Hepatocyte (in vitro differentiated cells): ENCODE data around the gene PACRG. TPM values are rescaled to one million over a fixed set of nuclear protein-coding genes. Genes with fewer than 3 reads are reported as not detected.

ENCODE experiments used
- DNase-seq: peaks from one replicate; pipeline ENCODE4 v3.0.0-alpha.2; 2016; ENCODE audit warnings: low spot score
- H2AFZ ChIP-seq: fragments of 200-600 bp; sonication (generic); 2 replicates; pipeline ENCODE4 v1.6.0; 2016; ENCODE audit warnings: antibody characterized with exemption, mild to moderate bottlenecking
- H3K27ac ChIP-seq: fragments of 200-600 bp; sonication (generic); 2 replicates; pipeline ENCODE4 v1.5.1; 2016; ENCODE audit warnings: mild to moderate bottlenecking
- H3K27me3 ChIP-seq: fragments of 200-600 bp; sonication (generic); 2 replicates; pipeline ENCODE4 v1.6.1; 2016
- H3K36me3 ChIP-seq: fragments of 200-600 bp; sonication (generic); replicated peaks from 2 replicates; pipeline ENCODE4 v1.5.1; 2016; ENCODE audit warnings: low read depth; ENCODE audit not compliant: insufficient read depth
- H3K4me1 ChIP-seq: fragments of 200-600 bp; sonication (generic); 2 replicates; pipeline ENCODE4 v1.5.1; 2016; ENCODE audit warnings: mild to moderate bottlenecking, moderate library complexity; ENCODE audit not compliant: insufficient read depth
- H3K4me2 ChIP-seq: fragments of 200-600 bp; sonication (generic); 2 replicates; pipeline ENCODE4 v1.6.0; 2016
- H3K4me3 ChIP-seq: fragments of 200-600 bp; sonication (generic); 2 replicates; pipeline ENCODE4 v1.5.1; 2016; ENCODE audit warnings: mild to moderate bottlenecking
- H3K79me2 ChIP-seq: fragments of 200-600 bp; sonication (generic); 2 replicates; pipeline ENCODE4 v1.6.0; 2017; ENCODE audit warnings: mild to moderate bottlenecking
- H3K9me2 ChIP-seq: fragments of 200-600 bp; sonication (generic); replicated peaks from 2 replicates; pipeline ENCODE4 v1.6.0; 2017; ENCODE audit warnings: mild to moderate bottlenecking; ENCODE audit not compliant: insufficient read depth
- H3K9me3 ChIP-seq: fragments of 200-600 bp; sonication (generic); 2 replicates; pipeline ENCODE4 v1.5.1; 2016; ENCODE audit warnings: low read depth, mild to moderate bottlenecking
- H4K20me1 ChIP-seq: fragments of 200-600 bp; sonication (generic); 2 replicates; pipeline ENCODE4 v1.6.0; 2016; ENCODE audit warnings: mild to moderate bottlenecking; ENCODE audit not compliant: insufficient read depth, poor library complexity, severe bottlenecking
- CTCF ChIP-seq: fragments of 200-600 bp; sonication (generic); IDR thresholded peaks from 2 replicates; pipeline ENCODE4 v1.5.1; 2016; ENCODE audit warnings: antibody characterized with exemption, mild to moderate bottlenecking; ENCODE audit not compliant: poor library complexity
- EZH2 ChIP-seq: fragments of 200-600 bp; sonication (generic); IDR thresholded peaks from 2 replicates; pipeline ENCODE4 v1.6.1; 2016; ENCODE audit warnings: antibody characterized with exemption, mild to moderate bottlenecking, borderline replicate concordance
- EZH2phosphoT487 ChIP-seq: fragments of 200-600 bp; sonication (generic); IDR thresholded peaks from one replicate; pipeline ENCODE4 v1.6.1; 2018; ENCODE audit warnings: antibody characterized with exemption, mild to moderate bottlenecking, low read depth, moderate library complexity; ENCODE audit not compliant: unreplicated experiment, severe bottlenecking
- WGBS: methylation state at CpG from one replicate; pipeline ENCODE4 v1.1.6; 2016; ENCODE audit warnings: low lambda C conversion rate; ENCODE audit errors: missing lambda C conversion rate; 5-methylcytosine and 5-hydroxymethylcytosine counted together
- polyA plus RNA-seq: library from polyadenylated mRNA; unstranded; fragments of >200 nt; fragmentation: Nextera tagmentation; extraction: Ambion mirVana; gene quantifications from 2 replicates; pipeline ENCODE4 v1.2.1, GENCODE V29; 2016
- total RNA-seq: library from RNA; depleted of rRNA; stranded (reverse); fragments of >200 nt; gene quantifications from 2 replicates; pipeline ENCODE4 v1.2.3, GENCODE V29; 2014

The PACRG gene
- total and polyA plus RNA-seq, 2 experiments from 2014 or later = 0.91 to 2.6 TPM

GRCh38 chr6:162868397-162868796, 140.6 kb downstream of the PACRG start:
- no peak overlapping the region for H3K4me2 ChIP-seq

GRCh38 chr6:162871966-162872365, 144.2 kb downstream of the PACRG start:
- H3K9me3 ChIP-seq = no peaks in the 10 kb centered on the region
- no peaks in the 10 kb centered on the region for H3K79me2 ChIP-seq
- no peak overlapping the region for H2AFZ ChIP-seq
- H3K9me2 ChIP-seq = no peaks in the 10 kb centered on the region
- H3K36me3 ChIP-seq = no peaks in the 10 kb centered on the region
- H3K4me1 ChIP-seq = no peaks in the 10 kb centered on the region
- H3K27ac ChIP-seq = no peak overlapping the region
- DNase-seq = no peak
- no peak for TF ChIP-seq EZH2
- TF ChIP-seq CTCF = no peak
- no peak for TF ChIP-seq EZH2phosphoT487
- no peak overlapping the region for H3K4me3 ChIP-seq
- H4K20me1 ChIP-seq = no peaks in the 10 kb centered on the region
- no peaks in the 10 kb centered on the region for H3K27me3 ChIP-seq
- H3K4me2 ChIP-seq = no peak overlapping the region
- 79% methylated on average over 1 of the region's 1 CpG for WGBS

More at GRCh38 chr6:162868397-162868796, 140.6 kb downstream of the PACRG start:
- H3K27me3 ChIP-seq = no peaks in the 10 kb centered on the region
- 97% methylated on average over 18 of the region's 18 CpGs for WGBS
- no peaks in the 10 kb centered on the region for H3K79me2 ChIP-seq
- no peaks in the 10 kb centered on the region for H3K9me3 ChIP-seq
- H4K20me1 ChIP-seq = no peaks in the 10 kb centered on the region
- H3K4me3 ChIP-seq = no peak overlapping the region
- H3K36me3 ChIP-seq = no peaks in the 10 kb centered on the region
- H3K27ac ChIP-seq = no peak overlapping the region
- no peak for DNase-seq
- H2AFZ ChIP-seq = no peak overlapping the region
- no peaks in the 10 kb centered on the region for H3K4me1 ChIP-seq
- TF ChIP-seq EZH2 (no peak), CTCF (no peak), EZH2phosphoT487 (no peak)
- no peaks in the 10 kb centered on the region for H3K9me2 ChIP-seq

- Histone ChIP-seq H4K20me1 (no peaks in the 10 kb centered on the region), H3K9me3 (no peaks in the 10 kb centered on the region), H2AFZ (no peak overlapping the region), H3K4me3 (no peak overlapping the region), H3K4me2 (no peak overlapping the region), H3K36me3 (no peaks in the 10 kb centered on the region), H3K79me2 (no peaks in the 10 kb centered on the region), H3K27ac (no peak overlapping the region), H3K4me1 (no peaks in the 10 kb centered on the region), H3K27me3 (no peaks in the 10 kb centered on the region), H3K9me2 (no peaks in the 10 kb centered on the region)
- TF ChIP-seq CTCF (no peak), EZH2 (no peak), EZH2phosphoT487 (no peak)
- no peak for DNase-seq
- WGBS = 61% methylated on average over 2 of the region's 2 CpGs
Observed at GRCh38 chr6:162873537-162873936, 145.8 kb downstream of the PACRG start.

- H3K79me2 ChIP-seq = no peaks in the 10 kb centered on the region
- DNase-seq = no peak
Observed at GRCh38 chr6:162875070-162875469, 147.3 kb downstream of the PACRG start.

More at GRCh38 chr6:162875070-162875469, 147.3 kb downstream of the PACRG start:
- no peaks in the 10 kb centered on the region for H3K4me1 ChIP-seq
- H3K4me2 ChIP-seq = no peak overlapping the region
- no peak overlapping the region for H3K4me3 ChIP-seq
- H3K27me3 ChIP-seq = no peaks in the 10 kb centered on the region
- TF ChIP-seq CTCF (no peak), EZH2phosphoT487 (no peak), EZH2 (no peak)
- H3K36me3 ChIP-seq = no peaks in the 10 kb centered on the region
- no peaks in the 10 kb centered on the region for H4K20me1 ChIP-seq
- 97% methylated on average over 2 of the region's 2 CpGs for WGBS
- H3K9me2 ChIP-seq = no peaks in the 10 kb centered on the region
- H2AFZ ChIP-seq = no peak overlapping the region
- H3K9me3 ChIP-seq = no peaks in the 10 kb centered on the region
- no peak overlapping the region for H3K27ac ChIP-seq
